SK-N-SH (cell line): Measurements from ENCODE around the gene CDH13. TPM values are rescaled to one million over a fixed set of nuclear protein-coding genes. Genes with fewer than 3 reads are reported as not detected.

Source experiments
- CTCF ChIA-PET: fragments of 300-600, 350-600 bp; formaldehyde crosslinking; extraction: SDS; loops from one replicate; lab custom pipeline; 2021; lab: Yijun Ruan, JAX
- POLR2A ChIA-PET: fragments of 350-600 bp; sonication (Branson Sonifier 250); formaldehyde crosslinking; extraction: SDS; loops from one replicate; lab custom pipeline; 2020; ENCODE audit warnings: antibody characterized with exemption, inconsistent platforms; lab: Yijun Ruan, JAX
- DNase-seq: peaks from one replicate; pipeline ENCODE4 v3.0.0; 2012
- H2AFZ ChIP-seq: fragments of 200-600 bp; sonication (generic); 2 replicates; pipeline ENCODE4 v1.8.1; 2016; ENCODE audit warnings: antibody characterized with exemption, mild to moderate bottlenecking, low read depth
- H3F3A ChIP-seq: fragments of 200-600 bp; sonication (generic); replicated peaks from 2 replicates; pipeline ENCODE3; 2016; ENCODE audit warnings: antibody characterized with exemption, mild to moderate bottlenecking; ENCODE audit not compliant: insufficient read depth
- H3K27ac ChIP-seq, 2 experiments: fragments of 200-500 bp in 1 of 2; fragments of 200-600 bp in 1 of 2; sonication (Bioruptor generic) in 1 of 2; sonication (generic), shearing (Covaris generic) in 1 of 2; 2 replicates each; pipeline versions ENCODE4 v1.5.1 to v1.6.1; 2014 to 2016; ENCODE audit warnings: low read depth in 2 of 2, inconsistent platforms in 1 of 2, low read length in 1 of 2, mild to moderate bottlenecking in 1 of 2, mixed read lengths in 1 of 2
- H3K27me3 ChIP-seq: fragments of 200-600 bp; sonication (generic), shearing (Covaris generic); 2 replicates; pipeline ENCODE4 v1.6.1; 2016; ENCODE audit warnings: mixed run types; ENCODE audit not compliant: insufficient read depth
- H3K36me3 ChIP-seq, 2 experiments: fragments of 200-500 bp in 1 of 2; fragments of 200-600 bp in 1 of 2; sonication (Bioruptor generic) in 1 of 2; sonication (generic) in 1 of 2; replicated peaks in 1 of 2; 2 replicates each; pipeline versions ENCODE3 to v1.5.1; 2014 to 2016; ENCODE audit warnings: low read length in 1 of 2, mild to moderate bottlenecking in 1 of 2; ENCODE audit not compliant: insufficient read depth in 2 of 2, control insufficient read depth in 1 of 2
- H3K4me1 ChIP-seq, 2 experiments: fragments of 200-500 bp in 1 of 2; fragments of 200-600 bp in 1 of 2; sonication (Bioruptor generic) in 1 of 2; sonication (generic), shearing (Covaris generic) in 1 of 2; 2 replicates each; pipeline versions ENCODE4 v1.5.1 to v1.6.1; 2014 to 2016; ENCODE audit warnings: low read depth in 1 of 2, low read length in 1 of 2, mixed run types in 1 of 2; ENCODE audit not compliant: insufficient read depth in 2 of 2, control insufficient read depth in 1 of 2
- H3K4me2 ChIP-seq: fragments of 200-600 bp; sonication (generic), shearing (Covaris generic); 2 replicates; pipeline ENCODE4 v1.6.1; 2017; ENCODE audit warnings: mixed run types
- H3K4me3 ChIP-seq, 2 experiments: fragments of 200-500 bp in 1 of 2; fragments of 200-600 bp in 1 of 2; sonication (Bioruptor generic) in 1 of 2; sonication (generic), shearing (Covaris generic) in 1 of 2; 2 replicates each; pipeline versions ENCODE4 v1.5.1 to v1.8.1; 2014 to 2016; ENCODE audit warnings: low read depth in 2 of 2, inconsistent platforms in 1 of 2, low read length in 1 of 2, mild to moderate bottlenecking in 1 of 2, mixed read lengths in 1 of 2, moderate library complexity in 1 of 2
- H3K79me2 ChIP-seq: fragments of 200-600 bp; sonication (generic); 2 replicates; pipeline ENCODE4 v1.8.1; 2017; ENCODE audit warnings: mild to moderate bottlenecking; ENCODE audit not compliant: insufficient read depth
- H3K9ac ChIP-seq: fragments of 200-600 bp; sonication (generic); 2 replicates; pipeline ENCODE4 v1.6.1; 2017; ENCODE audit warnings: mixed run types
- H3K9me2 ChIP-seq: fragments of 200-600 bp; sonication (generic); 2 replicates; pipeline ENCODE4 v1.6.1; 2017; ENCODE audit warnings: mixed run types
- H3K9me3 ChIP-seq: fragments of 200-600 bp; sonication (generic); 2 replicates; pipeline ENCODE4 v1.6.1; 2017; ENCODE audit warnings: mixed run types, mild to moderate bottlenecking, moderate library complexity
- H4K20me1 ChIP-seq: fragments of 200-600 bp; sonication (generic); 2 replicates; pipeline ENCODE4 v1.6.1; 2017; ENCODE audit warnings: mild to moderate bottlenecking, mixed run types; ENCODE audit not compliant: insufficient read depth
- ELF1 ChIP-seq: IDR thresholded peaks from 2 replicates; pipeline ENCODE4 v1.4.0; 2012
- EZH2phosphoT487 ChIP-seq: fragments of 200-600 bp; sonication (generic); IDR thresholded peaks from 2 replicates; pipeline ENCODE4 v1.6.1; 2017; ENCODE audit warnings: low read depth, mixed run types, mild to moderate bottlenecking, antibody characterized with exemption, moderate library complexity, borderline replicate concordance
- FOXJ3 ChIP-seq: sonication (generic); formaldehyde crosslinking; IDR thresholded peaks from 2 replicates; pipeline ENCODE4 v1.5.1; 2020; ENCODE audit warnings: mild to moderate bottlenecking, missing genetic modification reagents
- FOXM1 ChIP-seq: IDR thresholded peaks from 2 replicates; pipeline ENCODE4 v1.4.0; 2012; ENCODE audit warnings: low read depth, mild to moderate bottlenecking
- JUND ChIP-seq: IDR thresholded peaks from 2 replicates; pipeline ENCODE4 v1.4.0; 2012
- MAX ChIP-seq: IDR thresholded peaks from 2 replicates; pipeline ENCODE4 v1.4.0; 2012; ENCODE audit warnings: low read depth
- NRF1 ChIP-seq: IDR thresholded peaks from 2 replicates; pipeline ENCODE4 v1.6.1; 2012; ENCODE audit warnings: low read depth, mild to moderate bottlenecking, low read length
- RFX5 ChIP-seq: IDR thresholded peaks from 2 replicates; pipeline ENCODE4 v1.6.1; 2012; ENCODE audit warnings: mild to moderate bottlenecking, improper control_type of control experiment, low read length
- RXRA ChIP-seq: IDR thresholded peaks from 2 replicates; pipeline ENCODE4 v1.4.0; 2012; ENCODE audit warnings: low read depth, mild to moderate bottlenecking, borderline replicate concordance
- SMC3 ChIP-seq: IDR thresholded peaks from 2 replicates; pipeline ENCODE4 v1.6.1; 2012; ENCODE audit warnings: low read depth, low read length, improper control_type of control experiment
- TAF1 ChIP-seq: IDR thresholded peaks from 2 replicates; pipeline ENCODE4 v1.6.1; 2012; ENCODE audit warnings: low read depth, mild to moderate bottlenecking, low read length, moderate library complexity, borderline replicate concordance
- TCF12 ChIP-seq: IDR thresholded peaks from 2 replicates; pipeline ENCODE4 v1.4.0; 2012
- TEAD4 ChIP-seq: IDR thresholded peaks from 2 replicates; pipeline ENCODE4 v1.4.0; 2012; ENCODE audit warnings: mild to moderate bottlenecking, borderline replicate concordance; ENCODE audit not compliant: insufficient read depth
- USF2 ChIP-seq: fragments of 150-350 bp; IDR thresholded peaks from 2 replicates; pipeline ENCODE4 v1.6.1; 2017; ENCODE audit warnings: antibody characterized with exemption, low read length, low read depth, borderline replicate concordance
- ZBTB33 ChIP-seq: IDR thresholded peaks from 2 replicates; pipeline ENCODE4 v1.4.0; 2012; ENCODE audit warnings: low read depth, borderline replicate concordance
- WGBS: methylation state at CpG from one replicate; pipeline ENCODE4 v1.1.6; 2017; ENCODE audit warnings: low lambda C conversion rate; 5-methylcytosine and 5-hydroxymethylcytosine counted together
- polyA plus RNA-seq, 3 experiments: library from polyadenylated mRNA; depleted of rRNA; stranded (reverse); fragments of >200 nt; gene quantifications; 2 replicates each; pipeline ENCODE4 v1.2.3, GENCODE V29; 2012
- TF ChIP-seq, protein P1 (sequence below): fragments of 150-350 bp; IDR thresholded peaks from 2 replicates; pipeline ENCODE4 v1.6.1; 2016; ENCODE audit warnings: mild to moderate bottlenecking, low read depth, low read length

The CDH13 gene
- polyA plus RNA-seq, 1 of the 3 experiments (the other 2 are of a cell fraction), result 93.0 TPM

- no peaks in the 10 kb centered on the region for H3K79me2 ChIP-seq
- TF ChIP-seq TAF1 (no peak), TCF12 (no peak), SMC3 (no peak), FOXJ3 (CRISPR knock-in tag) (no peak), RFX5 (no peak), TEAD4 (no peak)
- TF ChIP-seq, protein P1, sequence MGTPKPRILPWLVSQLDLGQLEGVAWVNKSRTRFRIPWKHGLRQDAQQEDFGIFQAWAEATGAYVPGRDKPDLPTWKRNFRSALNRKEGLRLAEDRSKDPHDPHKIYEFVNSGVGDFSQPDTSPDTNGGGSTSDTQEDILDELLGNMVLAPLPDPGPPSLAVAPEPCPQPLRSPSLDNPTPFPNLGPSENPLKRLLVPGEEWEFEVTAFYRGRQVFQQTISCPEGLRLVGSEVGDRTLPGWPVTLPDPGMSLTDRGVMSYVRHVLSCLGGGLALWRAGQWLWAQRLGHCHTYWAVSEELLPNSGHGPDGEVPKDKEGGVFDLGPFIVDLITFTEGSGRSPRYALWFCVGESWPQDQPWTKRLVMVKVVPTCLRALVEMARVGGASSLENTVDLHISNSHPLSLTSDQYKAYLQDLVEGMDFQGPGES, result no peak
- POLR2A ChIA-PET, result no interaction called here
- no peak for DNase-seq
- no peaks in the 10 kb centered on the region for H3K9me2 ChIP-seq
- WGBS, result 48% methylated on average over 7 of the region's 7 CpGs
- H3K36me3 ChIP-seq, result no peaks in the 10 kb centered on the region
- H3K9me3 ChIP-seq, result no peaks in the 10 kb centered on the region
- H3K27me3 ChIP-seq, result no peaks in the 10 kb centered on the region; the same call in 1 of the 2 replicates
- no peaks in the 10 kb centered on the region for H4K20me1 ChIP-seq
- H3K4me3 ChIP-seq, result no peak overlapping the region
- H3K4me2 ChIP-seq, result no peak overlapping the region
- CTCF ChIA-PET, result no interaction called here
- no peak overlapping the region for H2AFZ ChIP-seq
- no peaks in the 10 kb centered on the region for H3K4me1 ChIP-seq
- no peak overlapping the region for H3K27ac ChIP-seq
- no peak overlapping the region for H3K9ac ChIP-seq
- H3F3A ChIP-seq, result no peaks in the 10 kb centered on the region
These were observed 39.5 kb upstream of the CDH13 start for GRCh38 chr16:82587289-82587688.

- H3K4me1 ChIP-seq, result no peaks in the 10 kb centered on the region
- H3K9me3 ChIP-seq, result no peaks in the 10 kb centered on the region
- H3F3A ChIP-seq, result no peaks in the 10 kb centered on the region
- no peak overlapping the region for H2AFZ ChIP-seq
- no peak overlapping the region for H3K9ac ChIP-seq
- DNase-seq, result no peak
- H3K79me2 ChIP-seq, result no peaks in the 10 kb centered on the region
- CTCF ChIA-PET, result no interaction called here
- TF ChIP-seq USF2, result no peak
- TF ChIP-seq, all 33 proteins: peak for 0
- Histone ChIP-seq H3K9me2 (no peaks in the 10 kb centered on the region), H3K27ac (no peak overlapping the region), H3K27me3 (no peaks in the 10 kb centered on the region; the same call in 1 of the 2 replicates), H4K20me1 (no peaks in the 10 kb centered on the region), H3K4me3 (no peak overlapping the region), H3K4me2 (no peak overlapping the region), H3K36me3 (no peaks in the 10 kb centered on the region)
- POLR2A ChIA-PET, result no interaction called here
- WGBS, result 35% methylated on average over 9 of the region's 9 CpGs
These were observed 37.4 kb upstream of the CDH13 start for GRCh38 chr16:82589407-82589806.

DNA sequence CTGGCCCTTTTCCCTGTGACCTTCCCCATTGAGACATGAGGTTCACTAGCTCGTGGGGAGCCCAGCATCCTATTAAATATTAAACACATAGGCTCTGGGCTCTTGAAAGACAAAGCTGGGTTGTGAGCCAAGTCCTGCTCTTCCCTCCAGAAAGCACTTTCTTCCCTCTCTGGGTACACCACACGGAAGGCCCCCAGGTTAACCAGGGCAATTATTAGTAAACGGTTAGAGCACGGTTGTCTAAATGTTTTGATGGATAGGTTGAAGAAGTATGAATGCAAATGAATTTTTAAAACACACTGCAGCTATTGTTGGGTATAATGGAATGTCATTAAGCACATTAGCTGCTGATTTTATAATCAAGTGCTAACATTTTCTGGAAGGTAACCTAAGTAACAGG lies 32.7 kb upstream of the CDH13 start:
- no peaks in the 10 kb centered on the region for H3K9me2 ChIP-seq
- ChIA-PET POLR2A (no interaction called here), CTCF (interaction anchor here (1.2 kb wide), 1 partner anchor 331 kb away, joined by 3 read pairs; no protein-coding TSS in a partner anchor)
- H2AFZ ChIP-seq, result no peak overlapping the region
- no peak overlapping the region for H3K4me2 ChIP-seq
- DNase-seq, result no peak
- H3K27ac ChIP-seq, result no peak overlapping the region
- H3K4me3 ChIP-seq, result no peak overlapping the region
- H4K20me1 ChIP-seq, result no peaks in the 10 kb centered on the region
- H3F3A ChIP-seq, result no peaks in the 10 kb centered on the region
- H3K36me3 ChIP-seq, result no peaks in the 10 kb centered on the region
- no peaks in the 10 kb centered on the region for H3K9me3 ChIP-seq
- H3K27me3 ChIP-seq, result no peaks in the 10 kb centered on the region; the same call in 1 of the 2 replicates
- H3K79me2 ChIP-seq, result no peaks in the 10 kb centered on the region
- H3K9ac ChIP-seq, result no peak overlapping the region
- H3K4me1 ChIP-seq, result no peaks in the 10 kb centered on the region
- whole genome bisulfite sequencing, result 10% methylated on average over 4 of the region's 4 CpGs
- no peak for TF ChIP-seq MAX
- no peak for TF ChIP-seq JUND
- TF ChIP-seq EZH2phosphoT487, result no peak
- TF ChIP-seq ZBTB33, result no peak
- no peak for TF ChIP-seq USF2
- no peak for TF ChIP-seq FOXM1
- TF ChIP-seq FOXJ3 (CRISPR knock-in tag), result no peak
- TF ChIP-seq, protein P1, result no peak
- TF ChIP-seq RXRA, result no peak
- TF ChIP-seq NRF1, result no peak
- TF ChIP-seq ELF1, result no peak
